Measurements from ENCODE around the gene STX12.
A peak's percentile ranks its signal among the peaks of the same experiment; 100 is the strongest.
"Not testable (repeated sequence)": the region's sequence is repeated elsewhere in the genome, so short reads cannot be mapped to it uniquely, and the experiment has no call there.

Gene STX12

GRCh38 chr1:27809883-27810282 lies 36.9 kb downstream of the STX12 start:
- H3K27me3 ChIP-seq (ENCODE audit: control insufficient read depth, insufficient read depth, low read length): no peaks in the 10 kb centered on the region
- no peak overlapping the region for H3K4me3 ChIP-seq (ENCODE audit: low read depth, low read length)
- no peaks in the 10 kb centered on the region for H3K9me3 ChIP-seq (ENCODE audit: control insufficient read depth, insufficient read depth, low read length)
- H3K4me1 ChIP-seq (ENCODE audit: control insufficient read depth, insufficient read depth, low read length): peaks cover 3% of the 10 kb centered on the region
- no peak overlapping the region for H3K9ac ChIP-seq (ENCODE audit: low read depth, low read length)
- H3K36me3 ChIP-seq (ENCODE audit: control insufficient read depth, insufficient read depth, low read length): no peaks in the 10 kb centered on the region

- H3K4me1 ChIP-seq (ENCODE audit: control insufficient read depth, insufficient read depth, low read length): peaks cover 3% of the 10 kb centered on the region
- no peak overlapping the region for H3K4me3 ChIP-seq (ENCODE audit: low read depth, low read length)
- no peak overlapping the region for H3K9ac ChIP-seq (ENCODE audit: low read depth, low read length)
- no peaks in the 10 kb centered on the region for H3K36me3 ChIP-seq (ENCODE audit: control insufficient read depth, insufficient read depth, low read length)
- H3K27me3 ChIP-seq (ENCODE audit: control insufficient read depth, insufficient read depth, low read length): no peaks in the 10 kb centered on the region
- H3K9me3 ChIP-seq (ENCODE audit: control insufficient read depth, insufficient read depth, low read length): no peaks in the 10 kb centered on the region
Measured at GRCh38 chr1:27811741-27812500, 38.9 kb downstream of the STX12 start.

- Histone ChIP-seq H3K9ac (ENCODE audit: low read depth, low read length) (no peak overlapping the region), H3K36me3 (ENCODE audit: control insufficient read depth, insufficient read depth, low read length) (no peaks in the 10 kb centered on the region), H3K27me3 (ENCODE audit: control insufficient read depth, insufficient read depth, low read length) (no peaks in the 10 kb centered on the region), H3K4me1 (ENCODE audit: control insufficient read depth, insufficient read depth, low read length) (no peaks in the 10 kb centered on the region), H3K9me3 (ENCODE audit: control insufficient read depth, insufficient read depth, low read length) (no peaks in the 10 kb centered on the region), H3K4me3 (ENCODE audit: low read depth, low read length) (no peak overlapping the region)
Measured at GRCh38 chr1:27816921-27817630, 44.1 kb downstream of the STX12 start.

GRCh38 chr1:27821761-27822315 lies 48.8 kb downstream of the STX12 start:
- H3K9me3 ChIP-seq (ENCODE audit: control insufficient read depth, insufficient read depth, low read length): no peaks in the 10 kb centered on the region
- no peaks in the 10 kb centered on the region for H3K4me1 ChIP-seq (ENCODE audit: control insufficient read depth, insufficient read depth, low read length)
- no peaks in the 10 kb centered on the region for H3K36me3 ChIP-seq (ENCODE audit: control insufficient read depth, insufficient read depth, low read length)
- no peak overlapping the region for H3K4me3 ChIP-seq (ENCODE audit: low read depth, low read length)
- H3K9ac ChIP-seq (ENCODE audit: low read depth, low read length): no peak overlapping the region
- H3K27me3 ChIP-seq (ENCODE audit: control insufficient read depth, insufficient read depth, low read length): no peaks in the 10 kb centered on the region

GRCh38 chr1:27823784-27824183 lies 50.8 kb downstream of the STX12 start:
- H3K36me3 ChIP-seq (ENCODE audit: control insufficient read depth, insufficient read depth, low read length): no peaks in the 10 kb centered on the region
- H3K4me3 ChIP-seq (ENCODE audit: low read depth, low read length): no peak overlapping the region
- H3K9me3 ChIP-seq (ENCODE audit: control insufficient read depth, insufficient read depth, low read length): no peaks in the 10 kb centered on the region
- no peak overlapping the region for H3K9ac ChIP-seq (ENCODE audit: low read depth, low read length)
- H3K4me1 ChIP-seq (ENCODE audit: control insufficient read depth, insufficient read depth, low read length): no peaks in the 10 kb centered on the region
- no peaks in the 10 kb centered on the region for H3K27me3 ChIP-seq (ENCODE audit: control insufficient read depth, insufficient read depth, low read length)

- Histone ChIP-seq H3K9ac (ENCODE audit: low read depth, low read length) (no peak overlapping the region), H3K9me3 (ENCODE audit: control insufficient read depth, insufficient read depth, low read length) (no peaks in the 10 kb centered on the region)
Measured at GRCh38 chr1:27824411-27824810, 51.4 kb downstream of the STX12 start.

GRCh38 chr1:27829339-27829960 lies 56.4 kb downstream of the STX12 start:
- H3K27me3 ChIP-seq (ENCODE audit: control insufficient read depth, insufficient read depth, low read length); H3K9ac ChIP-seq (ENCODE audit: low read depth, low read length); H3K36me3 ChIP-seq (ENCODE audit: control insufficient read depth, insufficient read depth, low read length); H3K4me3 ChIP-seq (ENCODE audit: low read depth, low read length); H3K4me1 ChIP-seq (ENCODE audit: control insufficient read depth, insufficient read depth, low read length); H3K9me3 ChIP-seq (ENCODE audit: control insufficient read depth, insufficient read depth, low read length): not testable (repeated sequence)

More at GRCh38 chr1:27824411-27824810, 51.4 kb downstream of the STX12 start:
- Histone ChIP-seq H3K4me1 (ENCODE audit: control insufficient read depth, insufficient read depth, low read length) (no peaks in the 10 kb centered on the region), H3K36me3 (ENCODE audit: control insufficient read depth, insufficient read depth, low read length) (no peaks in the 10 kb centered on the region), H3K4me3 (ENCODE audit: low read depth, low read length) (no peak overlapping the region), H3K27me3 (ENCODE audit: control insufficient read depth, insufficient read depth, low read length) (no peaks in the 10 kb centered on the region)

- peaks cover 5% of the 10 kb centered on the region for H3K4me1 ChIP-seq (ENCODE audit: control insufficient read depth, insufficient read depth, low read length)
Measured at GRCh38 chr1:27830621-27831440, 57.8 kb downstream of the STX12 start, which contains the start of gene PPP1R8. Gene PPP1R8 (plus strand): TSS chr1:27830782. CDS start chr1:27830836, 54 bp downstream.

GRCh38 chr1:27831568-27832410 lies 58.8 kb downstream of the STX12 start:
- Histone ChIP-seq H3K9ac (ENCODE audit: low read depth, low read length) (peak overlapping the region; percentile 98), H3K4me1 (ENCODE audit: control insufficient read depth, insufficient read depth, low read length) (peaks cover 5% of the 10 kb centered on the region), H3K27me3 (ENCODE audit: control insufficient read depth, insufficient read depth, low read length) (no peaks in the 10 kb centered on the region), H3K4me3 (ENCODE audit: low read depth, low read length) (peak overlapping the region; percentile 98), H3K9me3 (ENCODE audit: control insufficient read depth, insufficient read depth, low read length) (no peaks in the 10 kb centered on the region), H3K36me3 (ENCODE audit: control insufficient read depth, insufficient read depth, low read length) (no peaks in the 10 kb centered on the region)

More at GRCh38 chr1:27830621-27831440, 57.8 kb downstream of the STX12 start, which contains the start of gene PPP1R8:
- Histone ChIP-seq H3K9me3 (ENCODE audit: control insufficient read depth, insufficient read depth, low read length) (no peaks in the 10 kb centered on the region), H3K27me3 (ENCODE audit: control insufficient read depth, insufficient read depth, low read length) (no peaks in the 10 kb centered on the region), H3K9ac (ENCODE audit: low read depth, low read length) (peak within 1 kb of the TSS; percentile 98), H3K36me3 (ENCODE audit: control insufficient read depth, insufficient read depth, low read length) (no peaks in the 10 kb centered on the region), H3K4me3 (ENCODE audit: low read depth, low read length) (peak within 1 kb of the TSS; percentile 98)

GRCh38 chr1:27832762-27833161 lies 59.7 kb downstream of the STX12 start:
- H3K4me1 ChIP-seq (ENCODE audit: control insufficient read depth, insufficient read depth, low read length): peaks cover 5% of the 10 kb centered on the region
- H3K9me3 ChIP-seq (ENCODE audit: control insufficient read depth, insufficient read depth, low read length): no peaks in the 10 kb centered on the region
- H3K27me3 ChIP-seq (ENCODE audit: control insufficient read depth, insufficient read depth, low read length): no peaks in the 10 kb centered on the region
- H3K36me3 ChIP-seq (ENCODE audit: control insufficient read depth, insufficient read depth, low read length): no peaks in the 10 kb centered on the region
- no peak overlapping the region for H3K4me3 ChIP-seq (ENCODE audit: low read depth, low read length)
- no peak overlapping the region for H3K9ac ChIP-seq (ENCODE audit: low read depth, low read length)

Measured in iPS-15b (cell line).